ENCODE measurements around the gene PLEKHM3. TPM values are rescaled to one million over a fixed set of nuclear protein-coding genes. Genes with fewer than 3 reads are reported as not detected.

PLEKHM3 gene
- total and polyA plus RNA-seq, 2 of the 13 experiments (the other 11 are each of a cell fraction or from before 2014, with no cell fraction given) = 4.5 to 4.7 TPM

GRCh38 chr2:207819839-207820784 is 205.2 kb downstream of the PLEKHM3 start (continued):
- TF ChIP-seq AHDC1 (CRISPR knock-in tag; IDR thresholded peaks at IDR 0.05; ENCODE audit: borderline replicate concordance) = peak; percentile 77; the same call in 1 of the 2 replicates
- no peak for TF ChIP-seq ZBTB46 (CRISPR knock-in tag; IDR thresholded peaks at IDR 0.05; ENCODE audit: borderline replicate concordance)
- no peak for TF ChIP-seq ATM (IDR thresholded peaks at IDR 0.05; ENCODE audit: borderline replicate concordance)
- TF ChIP-seq, protein P1, sequence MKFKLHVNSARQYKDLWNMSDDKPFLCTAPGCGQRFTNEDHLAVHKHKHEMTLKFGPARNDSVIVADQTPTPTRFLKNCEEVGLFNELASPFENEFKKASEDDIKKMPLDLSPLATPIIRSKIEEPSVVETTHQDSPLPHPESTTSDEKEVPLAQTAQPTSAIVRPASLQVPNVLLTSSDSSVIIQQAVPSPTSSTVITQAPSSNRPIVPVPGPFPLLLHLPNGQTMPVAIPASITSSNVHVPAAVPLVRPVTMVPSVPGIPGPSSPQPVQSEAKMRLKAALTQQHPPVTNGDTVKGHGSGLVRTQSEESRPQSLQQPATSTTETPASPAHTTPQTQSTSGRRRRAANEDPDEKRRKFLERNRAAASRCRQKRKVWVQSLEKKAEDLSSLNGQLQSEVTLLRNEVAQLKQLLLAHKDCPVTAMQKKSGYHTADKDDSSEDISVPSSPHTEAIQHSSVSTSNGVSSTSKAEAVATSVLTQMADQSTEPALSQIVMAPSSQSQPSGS (CRISPR knock-in tag; IDR thresholded peaks at IDR 0.05) = peak; percentile 82
- no peak for TF ChIP-seq ZNF7 (CRISPR knock-in tag; IDR thresholded peaks at IDR 0.05)
- no peak for TF ChIP-seq ZNF720 (CRISPR knock-in tag; IDR thresholded peaks at IDR 0.05)
- TF ChIP-seq KDM6A (CRISPR knock-in tag; IDR thresholded peaks at IDR 0.05; ENCODE audit: low read depth) = peak; percentile 93
- no peak for TF ChIP-seq ZNF326 (CRISPR knock-in tag; IDR thresholded peaks at IDR 0.05; ENCODE audit: borderline replicate concordance)
- peak; percentile 58; the same call in 1 of the 2 replicates for TF ChIP-seq ZBTB26 (CRISPR knock-in tag; IDR thresholded peaks at IDR 0.05; ENCODE audit: borderline replicate concordance)
- TF ChIP-seq MEIS2 (CRISPR knock-in tag; IDR thresholded peaks at IDR 0.05) = peak; percentile 69; the same call in 1 of the 2 replicates
- TF ChIP-seq, protein P2, sequence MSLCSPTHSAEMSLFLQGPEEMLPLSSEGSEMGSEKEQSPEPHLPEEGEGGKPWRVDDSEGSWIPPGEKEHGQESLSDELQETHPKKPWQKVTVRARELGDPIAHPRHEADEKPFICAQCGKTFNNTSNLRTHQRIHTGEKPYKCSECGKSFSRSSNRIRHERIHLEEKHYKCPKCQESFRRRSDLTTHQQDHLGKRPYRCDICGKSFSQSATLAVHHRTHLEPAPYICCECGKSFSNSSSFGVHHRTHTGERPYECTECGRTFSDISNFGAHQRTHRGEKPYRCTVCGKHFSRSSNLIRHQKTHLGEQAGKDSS (CRISPR knock-in tag; IDR thresholded peaks at IDR 0.05; ENCODE audit: borderline replicate concordance, low read depth) = 0 out of 2 replicates have a peak, but pooled peaks have one; percentile 38
- TF ChIP-seq, protein P3, sequence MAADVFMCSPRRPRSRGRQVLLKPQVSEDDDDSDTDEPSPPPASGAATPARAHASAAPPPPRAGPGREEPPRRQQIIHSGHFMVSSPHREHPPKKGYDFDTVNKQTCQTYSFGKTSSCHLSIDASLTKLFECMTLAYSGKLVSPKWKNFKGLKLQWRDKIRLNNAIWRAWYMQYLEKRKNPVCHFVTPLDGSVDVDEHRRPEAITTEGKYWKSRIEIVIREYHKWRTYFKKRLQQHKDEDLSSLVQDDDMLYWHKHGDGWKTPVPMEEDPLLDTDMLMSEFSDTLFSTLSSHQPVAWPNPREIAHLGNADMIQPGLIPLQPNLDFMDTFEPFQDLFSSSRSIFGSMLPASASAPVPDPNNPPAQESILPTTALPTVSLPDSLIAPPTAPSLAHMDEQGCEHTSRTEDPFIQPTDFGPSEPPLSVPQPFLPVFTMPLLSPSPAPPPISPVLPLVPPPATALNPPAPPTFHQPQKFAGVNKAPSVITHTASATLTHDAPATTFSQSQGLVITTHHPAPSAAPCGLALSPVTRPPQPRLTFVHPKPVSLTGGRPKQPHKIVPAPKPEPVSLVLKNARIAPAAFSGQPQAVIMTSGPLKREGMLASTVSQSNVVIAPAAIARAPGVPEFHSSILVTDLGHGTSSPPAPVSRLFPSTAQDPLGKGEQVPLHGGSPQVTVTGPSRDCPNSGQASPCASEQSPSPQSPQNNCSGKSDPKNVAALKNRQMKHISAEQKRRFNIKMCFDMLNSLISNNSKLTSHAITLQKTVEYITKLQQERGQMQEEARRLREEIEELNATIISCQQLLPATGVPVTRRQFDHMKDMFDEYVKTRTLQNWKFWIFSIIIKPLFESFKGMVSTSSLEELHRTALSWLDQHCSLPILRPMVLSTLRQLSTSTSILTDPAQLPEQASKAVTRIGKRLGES (CRISPR knock-in tag; IDR thresholded peaks at IDR 0.05; ENCODE audit: borderline replicate concordance) = no peak; the same call in 1 of the 2 replicates

Data from HepG2 (cell line).